ENCODE data around the gene MPP3.

Gene MPP3

DNA sequence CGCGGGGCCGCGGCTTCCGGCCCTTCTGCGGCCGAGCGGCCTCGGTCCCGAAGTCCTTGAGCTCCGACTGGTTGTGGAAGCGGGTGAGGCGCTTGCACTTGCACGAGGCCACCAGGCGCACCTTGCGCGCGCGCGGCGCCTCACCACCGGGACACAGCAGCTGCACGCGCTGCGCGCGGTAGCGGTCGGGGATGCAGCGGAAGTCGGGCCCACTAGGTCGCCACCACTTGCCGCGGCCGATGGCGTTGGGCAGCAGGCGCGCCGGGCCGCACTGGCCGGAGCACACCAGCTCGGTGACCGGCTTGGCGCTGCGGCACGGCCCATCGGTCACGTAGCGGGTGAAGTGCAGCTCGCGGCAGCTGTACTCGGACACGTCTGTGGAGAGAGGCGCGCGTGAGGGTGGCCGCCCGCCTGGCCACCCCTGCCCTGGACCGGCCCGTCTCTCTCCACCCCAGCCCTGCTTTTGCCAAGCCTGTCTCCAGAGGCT, 77.5 kb downstream of the MPP3 start:
- H3K27ac ChIP-seq, result no peak overlapping the region
- peak; percentile 56 for TF ChIP-seq EZH2 (IDR thresholded peaks at IDR 0.05)
- TF ChIP-seq FOXP2 (optimal IDR thresholded peaks at IDR 0.05; ENCODE audit: control extremely low read depth, extremely low read length, insufficient read depth), result no peak
- H3K36me3 ChIP-seq (ENCODE audit: insufficient read depth, low read length), result no peaks in the 10 kb centered on the region
- DNase-seq (ENCODE audit: low read depth, low spot score), result no peak
- H3K4me3 ChIP-seq, result no peak overlapping the region
- no peak overlapping the region for H3K9ac ChIP-seq (ENCODE audit: insufficient read length)
- H3K9me3 ChIP-seq (ENCODE audit: low read depth, low read length), result no peaks in the 10 kb centered on the region

DNA sequence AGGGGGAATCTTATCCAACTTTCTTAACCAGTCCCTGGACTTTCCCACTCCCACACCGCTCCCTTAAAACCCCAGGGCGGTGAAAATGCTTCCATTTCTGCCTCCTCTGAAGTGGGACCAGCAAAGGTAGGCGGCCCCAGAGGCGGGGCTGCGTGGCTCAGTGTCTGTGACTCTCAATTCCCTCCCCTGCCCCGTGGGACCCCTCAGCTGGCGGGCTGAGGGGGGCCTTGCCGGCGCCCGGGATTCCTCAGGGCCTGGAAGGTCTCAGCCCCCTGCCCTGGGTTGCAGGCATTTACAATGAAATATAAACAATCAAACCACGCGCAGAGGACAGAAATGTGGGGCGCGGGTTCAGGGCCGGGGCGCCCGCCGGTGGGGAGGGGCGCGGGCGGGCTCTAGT, 78.0 kb downstream of the MPP3 start:
- no peak for DNase-seq (ENCODE audit: low read depth, low spot score)
- Histone ChIP-seq H3K27ac (no peak overlapping the region), H3K36me3 (ENCODE audit: insufficient read depth, low read length) (no peaks in the 10 kb centered on the region), H3K9ac (ENCODE audit: insufficient read length) (no peak overlapping the region), H3K4me3 (no peak overlapping the region), H3K9me3 (ENCODE audit: low read depth, low read length) (no peaks in the 10 kb centered on the region)
- TF ChIP-seq FOXP2 (optimal IDR thresholded peaks at IDR 0.05; ENCODE audit: control extremely low read depth, extremely low read length, insufficient read depth), result no peak

DNA sequence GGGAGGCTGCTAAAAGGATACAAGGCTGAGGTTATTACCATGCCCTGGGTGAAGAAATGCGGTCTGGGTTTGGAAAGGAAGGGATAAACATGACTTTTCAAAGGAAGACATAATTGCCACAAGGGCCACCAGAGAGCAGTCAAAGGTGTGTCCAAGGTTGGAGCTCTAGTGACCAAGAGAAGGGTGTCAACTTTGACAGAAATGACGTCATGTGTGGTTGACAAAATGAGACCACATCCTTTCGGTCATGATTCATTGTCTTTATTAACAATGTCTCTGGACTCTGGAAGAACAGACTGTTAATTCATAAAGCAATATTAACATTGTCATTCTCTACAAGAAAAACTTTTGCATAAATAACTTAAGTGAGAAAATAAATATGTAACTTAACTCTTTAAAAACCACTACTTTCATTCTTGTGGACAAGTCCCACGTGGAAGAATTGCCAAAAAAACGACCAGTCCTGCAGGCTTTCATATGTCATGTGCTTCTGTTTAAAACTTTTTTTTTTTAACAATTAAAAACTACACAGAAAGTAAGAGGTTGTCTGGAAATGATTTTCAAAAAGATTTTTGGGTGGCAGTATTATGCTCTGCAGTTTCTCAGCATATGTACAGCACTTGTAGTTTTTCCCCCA, 79.3 kb downstream of the MPP3 start:
- H3K27ac ChIP-seq, result no peak overlapping the region
- H3K36me3 ChIP-seq (ENCODE audit: insufficient read depth, low read length), result no peaks in the 10 kb centered on the region
- no peak overlapping the region for H3K4me3 ChIP-seq
- no peaks in the 10 kb centered on the region for H3K9me3 ChIP-seq (ENCODE audit: low read depth, low read length)
- TF ChIP-seq FOXP2 (optimal IDR thresholded peaks at IDR 0.05; ENCODE audit: control extremely low read depth, extremely low read length, insufficient read depth) (no peak), POLR2AphosphoS5 (IDR thresholded peaks at IDR 0.05; ENCODE audit: borderline replicate concordance, low read depth, low read length) (no peak), EZH2 (IDR thresholded peaks at IDR 0.05) (no peak)
- no peak for DNase-seq (ENCODE audit: low read depth, low spot score)
- H3K9ac ChIP-seq (ENCODE audit: insufficient read length), result no peak overlapping the region

Data from SK-N-MC (cell line).